ENCODE results near the gene LAMC1.

The LAMC1 gene

GRCh38 chr1:183131166-183131565 is 107.9 kb downstream of the LAMC1 start:
- no peak for TF ChIP-seq CTCF (IDR thresholded peaks at IDR 0.05)
- H3K4me3 ChIP-seq = no peak overlapping the region
- DNase-seq (ENCODE audit: low spot score) = no peak
- H3K27ac ChIP-seq = no peak overlapping the region

GRCh38 chr1:183135336-183135735 is 112.1 kb downstream of the LAMC1 start:
- no peak for TF ChIP-seq CTCF (IDR thresholded peaks at IDR 0.05)
- Histone ChIP-seq H3K27ac (no peak overlapping the region), H3K4me3 (no peak overlapping the region)
- no peak for DNase-seq (ENCODE audit: low spot score)

- Histone ChIP-seq H3K4me3 (no peak overlapping the region), H3K27ac (no peak overlapping the region)
- DNase-seq (ENCODE audit: low spot score) = no peak
- TF ChIP-seq CTCF (IDR thresholded peaks at IDR 0.05) = no peak
These were observed 114.6 kb downstream of the LAMC1 start for GRCh38 chr1:183137782-183138181.

GRCh38 chr1:183138301-183138700 is 115.1 kb downstream of the LAMC1 start:
- DNase-seq (ENCODE audit: low spot score) = no peak
- H3K27ac ChIP-seq = no peak overlapping the region
- H3K4me3 ChIP-seq = no peak overlapping the region
- no peak for TF ChIP-seq CTCF (IDR thresholded peaks at IDR 0.05)

GRCh38 chr1:183139281-183139942 is 116.2 kb downstream of the LAMC1 start:
- DNase-seq (ENCODE audit: low spot score) = no peak
- Histone ChIP-seq H3K27ac (peak overlapping the region in 1 of 2 donors; percentile 23), H3K4me3 (no peak overlapping the region)
- TF ChIP-seq CTCF (IDR thresholded peaks at IDR 0.05) = no peak

GRCh38 chr1:183140633-183141032 is 117.4 kb downstream of the LAMC1 start:
- no peak for TF ChIP-seq CTCF (IDR thresholded peaks at IDR 0.05)
- DNase-seq (ENCODE audit: low spot score) = no peak
- H3K27ac ChIP-seq = no peak overlapping the region
- no peak overlapping the region for H3K4me3 ChIP-seq

- no peak for TF ChIP-seq CTCF (IDR thresholded peaks at IDR 0.05)
- no peak for DNase-seq (ENCODE audit: low spot score)
- Histone ChIP-seq H3K27ac (no peak overlapping the region), H3K4me3 (no peak overlapping the region)
These were observed 119.0 kb downstream of the LAMC1 start for GRCh38 chr1:183142171-183142570.

All from coronary artery (tissue), 2 donors.